HG02610 (cell line): ENCODE data around the gene RXFP2.

ENCODE experiments used
- ATAC-seq: cut with Tn5 transposase; IDR thresholded peaks from one replicate; pipeline ENCODE4 v1.9.1; 2021; ENCODE audit warnings: mild to moderate bottlenecking, moderate library complexity; ENCODE audit not compliant: unreplicated experiment

RXFP2 gene

GRCh38 chr13:31765138-31765785 is 25.9 kb downstream of the RXFP2 start:
- ATAC-seq = no peak

GRCh38 chr13:31767175-31767900 is 28.0 kb downstream of the RXFP2 start:
- no peak for ATAC-seq

GRCh38 chr13:31768351-31768750 is 29.0 kb downstream of the RXFP2 start:
- ATAC-seq = no peak

- no peak for ATAC-seq
Measured at GRCh38 chr13:31769575-31769974, 30.2 kb downstream of the RXFP2 start.

GRCh38 chr13:31772231-31772630 is 32.9 kb downstream of the RXFP2 start:
- no peak for ATAC-seq

GRCh38 chr13:31773538-31773937 is 34.2 kb downstream of the RXFP2 start:
- no peak for ATAC-seq

- ATAC-seq = no peak
Measured at GRCh38 chr13:31774186-31774750, 34.9 kb downstream of the RXFP2 start.

GRCh38 chr13:31775148-31775547 is 35.8 kb downstream of the RXFP2 start:
- ATAC-seq = no peak

- ATAC-seq = no peak
Measured at GRCh38 chr13:31775686-31776085, 36.4 kb downstream of the RXFP2 start.

GRCh38 chr13:31781064-31781463 is 41.7 kb downstream of the RXFP2 start:
- no peak for ATAC-seq

GRCh38 chr13:31786011-31786410 is 46.7 kb downstream of the RXFP2 start:
- no peak for ATAC-seq

GRCh38 chr13:31790992-31791391 is 51.7 kb downstream of the RXFP2 start:
- ATAC-seq = no peak

GRCh38 chr13:31793246-31793645 is 53.9 kb downstream of the RXFP2 start:
- ATAC-seq = no peak

- ATAC-seq = no peak
Measured at GRCh38 chr13:31794452-31794851, 55.1 kb downstream of the RXFP2 start.

GRCh38 chr13:31797154-31797775 is 57.9 kb downstream of the RXFP2 start:
- ATAC-seq = no peak

GRCh38 chr13:31798189-31798588 is 58.9 kb downstream of the RXFP2 start:
- ATAC-seq = no peak

- ATAC-seq = no peak
Measured at GRCh38 chr13:31801088-31801487, 61.8 kb downstream of the RXFP2 start.

GRCh38 chr13:31803311-31803710 is 64.0 kb downstream of the RXFP2 start:
- no peak for ATAC-seq

- ATAC-seq = no peak
Measured at GRCh38 chr13:31805841-31806240, 66.5 kb downstream of the RXFP2 start.

GRCh38 chr13:31807090-31807541 is 67.8 kb downstream of the RXFP2 start:
- peak; percentile 54 for ATAC-seq

GRCh38 chr13:31814536-31814935 is 75.2 kb downstream of the RXFP2 start:
- ATAC-seq = no peak
